AG04449 (cell line): ENCODE data around the gene KCNQ1OT1.

ENCODE experiments used
- CTCF ChIA-PET: fragments of 350-600 bp; formaldehyde crosslinking; extraction: SDS; loops from one replicate; lab custom pipeline; 2021; ENCODE audit warnings: antibody characterized with exemption; lab: Yijun Ruan, JAX
- POLR2A ChIA-PET: fragments of 400-600, 350-600 bp; formaldehyde crosslinking; extraction: SDS; loops from one replicate; lab custom pipeline; 2020; ENCODE audit warnings: antibody characterized with exemption, inconsistent platforms; lab: Yijun Ruan, JAX
- DNase-seq: peaks from one replicate; pipeline ENCODE4 v3.0.0-alpha.2; 2010; ENCODE audit warnings: low read depth, low spot score
- H3K4me3 ChIP-seq: 2 replicates; pipeline ENCODE4 v1.5.1; 2011; ENCODE audit warnings: low read depth, mild to moderate bottlenecking, control low read depth, low read length
- TF ChIP-seq, protein P1 (sequence below): IDR thresholded peaks from one replicate; pipeline ENCODE4 v1.5.1; 2011; ENCODE audit warnings: mild to moderate bottlenecking, moderate library complexity, low read length, control low read depth, inconsistent platforms; ENCODE audit not compliant: insufficient read depth; ENCODE audit errors: missing control alignments

KCNQ1OT1 gene

GRCh38 chr11:2745511-2745910, 45.7 kb upstream of the KCNQ1OT1 start:
- DNase-seq, result no peak
- TF ChIP-seq, protein P1, sequence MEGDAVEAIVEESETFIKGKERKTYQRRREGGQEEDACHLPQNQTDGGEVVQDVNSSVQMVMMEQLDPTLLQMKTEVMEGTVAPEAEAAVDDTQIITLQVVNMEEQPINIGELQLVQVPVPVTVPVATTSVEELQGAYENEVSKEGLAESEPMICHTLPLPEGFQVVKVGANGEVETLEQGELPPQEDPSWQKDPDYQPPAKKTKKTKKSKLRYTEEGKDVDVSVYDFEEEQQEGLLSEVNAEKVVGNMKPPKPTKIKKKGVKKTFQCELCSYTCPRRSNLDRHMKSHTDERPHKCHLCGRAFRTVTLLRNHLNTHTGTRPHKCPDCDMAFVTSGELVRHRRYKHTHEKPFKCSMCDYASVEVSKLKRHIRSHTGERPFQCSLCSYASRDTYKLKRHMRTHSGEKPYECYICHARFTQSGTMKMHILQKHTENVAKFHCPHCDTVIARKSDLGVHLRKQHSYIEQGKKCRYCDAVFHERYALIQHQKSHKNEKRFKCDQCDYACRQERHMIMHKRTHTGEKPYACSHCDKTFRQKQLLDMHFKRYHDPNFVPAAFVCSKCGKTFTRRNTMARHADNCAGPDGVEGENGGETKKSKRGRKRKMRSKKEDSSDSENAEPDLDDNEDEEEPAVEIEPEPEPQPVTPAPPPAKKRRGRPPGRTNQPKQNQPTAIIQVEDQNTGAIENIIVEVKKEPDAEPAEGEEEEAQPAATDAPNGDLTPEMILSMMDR, result no peak
- ChIA-PET CTCF (no interaction called here), POLR2A (no interaction called here)
- H3K4me3 ChIP-seq, result no peak overlapping the region

- TF ChIP-seq, protein P1, result no peak
- DNase-seq, result no peak
- POLR2A ChIA-PET, result no interaction called here
- H3K4me3 ChIP-seq, result no peak overlapping the region
- CTCF ChIA-PET, result no interaction called here
Measured at GRCh38 chr11:2744166-2744565, 44.4 kb upstream of the KCNQ1OT1 start.

- TF ChIP-seq, protein P1, result no peak
- no peak for DNase-seq
- ChIA-PET POLR2A (no interaction called here), CTCF (interaction anchor here (1.0 kb wide), 1 partner anchor 149 kb away, joined by 3 read pairs; no protein-coding TSS in a partner anchor)
- no peak overlapping the region for H3K4me3 ChIP-seq
Measured at GRCh38 chr11:2743427-2744110, 43.8 kb upstream of the KCNQ1OT1 start.

DNA sequence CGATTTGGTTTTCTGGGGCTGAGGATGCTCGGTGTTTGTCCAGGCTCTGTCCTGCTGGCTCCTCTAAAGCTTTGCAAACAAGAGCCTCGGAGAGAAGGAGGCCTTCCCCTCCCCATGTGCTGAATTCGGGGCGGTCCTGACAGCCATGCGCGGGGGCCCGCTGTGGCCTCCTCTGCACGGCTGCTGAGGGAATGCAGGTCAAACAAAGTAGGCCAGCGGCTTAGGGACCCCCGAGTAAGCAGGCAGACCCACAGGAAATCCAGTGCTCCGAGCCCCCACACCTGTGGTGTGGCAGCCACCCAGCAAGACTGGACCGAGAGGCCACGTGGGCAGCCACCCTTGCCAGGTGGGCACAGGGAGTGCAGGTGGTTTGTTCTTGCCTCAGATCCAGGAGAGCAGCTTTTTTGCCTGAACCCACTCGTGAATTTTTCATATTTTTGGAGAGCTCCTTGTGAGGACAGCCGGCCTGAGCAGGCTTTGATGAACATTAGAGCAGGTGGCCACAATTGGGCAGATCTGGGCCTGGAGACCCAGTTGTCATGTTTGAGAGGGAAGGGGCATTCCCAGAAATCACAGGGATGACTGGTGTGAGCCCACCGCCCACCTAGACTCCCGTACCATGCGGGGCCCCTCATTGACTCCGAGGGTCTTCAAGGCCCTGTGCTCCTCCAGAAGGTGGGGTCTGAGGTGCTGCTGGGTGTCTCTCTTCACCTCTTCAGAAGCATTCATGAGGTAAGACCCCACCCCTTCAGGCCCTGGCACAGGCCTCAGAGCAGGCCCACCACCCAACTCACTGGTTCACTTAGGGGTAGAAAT, 43.0 kb upstream of the KCNQ1OT1 start:
- ChIA-PET CTCF (interaction anchor here (1.0 kb wide), 1 partner anchor 150 kb away, joined by 3 read pairs; no protein-coding TSS in a partner anchor), POLR2A (no interaction called here)
- no peak for DNase-seq
- H3K4me3 ChIP-seq, result no peak overlapping the region
- TF ChIP-seq, protein P1, result no peak

DNA sequence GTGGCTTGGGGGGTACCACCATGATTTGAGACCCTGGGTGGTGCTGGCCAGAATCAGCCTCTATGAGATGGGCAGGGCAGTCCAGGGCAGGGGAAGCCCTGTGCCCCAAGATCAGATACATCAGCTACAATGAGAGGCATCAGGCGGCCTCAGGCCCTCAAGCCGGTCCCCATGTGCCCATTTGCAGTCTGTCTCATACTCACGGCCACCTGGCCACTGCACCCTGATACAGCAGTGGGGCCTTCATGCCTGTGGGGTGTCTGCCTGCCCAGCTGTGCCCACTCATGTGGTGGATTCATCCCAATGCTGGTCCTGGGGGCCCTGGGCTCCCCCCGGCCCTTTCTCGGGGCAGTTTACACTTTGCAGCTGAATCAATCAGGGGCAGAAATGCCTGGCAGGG, 42.4 kb upstream of the KCNQ1OT1 start:
- CTCF ChIA-PET, result interaction anchor here (1.0 kb wide), 1 partner anchor 151 kb away, joined by 3 read pairs; no protein-coding TSS in a partner anchor
- TF ChIP-seq, protein P1, result no peak
- no peak overlapping the region for H3K4me3 ChIP-seq
- DNase-seq, result no peak
- POLR2A ChIA-PET, result no interaction called here
